ENCODE measurements around the gene ENOX2.

- TF ChIP-seq, protein P1, sequence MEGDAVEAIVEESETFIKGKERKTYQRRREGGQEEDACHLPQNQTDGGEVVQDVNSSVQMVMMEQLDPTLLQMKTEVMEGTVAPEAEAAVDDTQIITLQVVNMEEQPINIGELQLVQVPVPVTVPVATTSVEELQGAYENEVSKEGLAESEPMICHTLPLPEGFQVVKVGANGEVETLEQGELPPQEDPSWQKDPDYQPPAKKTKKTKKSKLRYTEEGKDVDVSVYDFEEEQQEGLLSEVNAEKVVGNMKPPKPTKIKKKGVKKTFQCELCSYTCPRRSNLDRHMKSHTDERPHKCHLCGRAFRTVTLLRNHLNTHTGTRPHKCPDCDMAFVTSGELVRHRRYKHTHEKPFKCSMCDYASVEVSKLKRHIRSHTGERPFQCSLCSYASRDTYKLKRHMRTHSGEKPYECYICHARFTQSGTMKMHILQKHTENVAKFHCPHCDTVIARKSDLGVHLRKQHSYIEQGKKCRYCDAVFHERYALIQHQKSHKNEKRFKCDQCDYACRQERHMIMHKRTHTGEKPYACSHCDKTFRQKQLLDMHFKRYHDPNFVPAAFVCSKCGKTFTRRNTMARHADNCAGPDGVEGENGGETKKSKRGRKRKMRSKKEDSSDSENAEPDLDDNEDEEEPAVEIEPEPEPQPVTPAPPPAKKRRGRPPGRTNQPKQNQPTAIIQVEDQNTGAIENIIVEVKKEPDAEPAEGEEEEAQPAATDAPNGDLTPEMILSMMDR (IDR thresholded peaks at IDR 0.05) = no peak
- TF ChIP-seq EP300 (IDR thresholded peaks at IDR 0.05) (no peak), POLR2AphosphoS5 (IDR thresholded peaks at IDR 0.05) (no peak), POLR2A (IDR thresholded peaks at IDR 0.05) (no peak)
Measured at GRCh38 chrX:130746077-130746476, 156.9 kb downstream of the ENOX2 start.

Data from upper lobe of left lung (tissue), 4 donors.